ENCODE results near the gene MAP3K19.

- TF ChIP-seq, protein P1, sequence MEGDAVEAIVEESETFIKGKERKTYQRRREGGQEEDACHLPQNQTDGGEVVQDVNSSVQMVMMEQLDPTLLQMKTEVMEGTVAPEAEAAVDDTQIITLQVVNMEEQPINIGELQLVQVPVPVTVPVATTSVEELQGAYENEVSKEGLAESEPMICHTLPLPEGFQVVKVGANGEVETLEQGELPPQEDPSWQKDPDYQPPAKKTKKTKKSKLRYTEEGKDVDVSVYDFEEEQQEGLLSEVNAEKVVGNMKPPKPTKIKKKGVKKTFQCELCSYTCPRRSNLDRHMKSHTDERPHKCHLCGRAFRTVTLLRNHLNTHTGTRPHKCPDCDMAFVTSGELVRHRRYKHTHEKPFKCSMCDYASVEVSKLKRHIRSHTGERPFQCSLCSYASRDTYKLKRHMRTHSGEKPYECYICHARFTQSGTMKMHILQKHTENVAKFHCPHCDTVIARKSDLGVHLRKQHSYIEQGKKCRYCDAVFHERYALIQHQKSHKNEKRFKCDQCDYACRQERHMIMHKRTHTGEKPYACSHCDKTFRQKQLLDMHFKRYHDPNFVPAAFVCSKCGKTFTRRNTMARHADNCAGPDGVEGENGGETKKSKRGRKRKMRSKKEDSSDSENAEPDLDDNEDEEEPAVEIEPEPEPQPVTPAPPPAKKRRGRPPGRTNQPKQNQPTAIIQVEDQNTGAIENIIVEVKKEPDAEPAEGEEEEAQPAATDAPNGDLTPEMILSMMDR (IDR thresholded peaks at IDR 0.05; ENCODE audit: control extremely low read depth in 1 of 3, insufficient read depth in 1 of 3, low read depth in 1 of 3, low read length in 3 of 3) = no peak
- TF ChIP-seq SIRT6 (IDR thresholded peaks at IDR 0.05; ENCODE audit: low read length) (no peak), YY1 (IDR thresholded peaks at IDR 0.05; ENCODE audit: low read depth, low read length) (no peak), TEAD4 (IDR thresholded peaks at IDR 0.05; ENCODE audit: low read depth, low read length) (no peak), POLR2A (IDR thresholded peaks at IDR 0.05; ENCODE audit: control extremely low read depth in 1 of 2, low read depth in 2 of 2, low read length in 2 of 2) (no peak), RAD21 (IDR thresholded peaks at IDR 0.05 in 1 of 2, conservative IDR thresholded peaks at IDR 0.05 in 1 of 2; ENCODE audit: low read depth in 2 of 2, low read length in 2 of 2) (no peak)
Measured at GRCh38 chr2:135010200-135010942, 36.9 kb downstream of the MAP3K19 start.

All from H1 (cell line).